ENCODE results near the gene RAB3C.

- no peak for TF ChIP-seq POLR2AphosphoS5 (IDR thresholded peaks at IDR 0.05; ENCODE audit: borderline replicate concordance, low read depth, low read length)
- TF ChIP-seq EZH2 (IDR thresholded peaks at IDR 0.05): no peak
Observed at GRCh38 chr5:58543723-58544122, 39.2 kb upstream of the RAB3C start.

All from SK-N-MC (cell line).